ENCODE measurements around the gene ABCA12.

- TF ChIP-seq CTCF (conservative IDR thresholded peaks at IDR 0.05 in 1 of 2, IDR thresholded peaks at IDR 0.05 in 1 of 2; ENCODE audit: low read depth in 1 of 2, low read length in 2 of 2) = no peak
- no peak for TF ChIP-seq EZH2 (IDR thresholded peaks at IDR 0.05; ENCODE audit: low read length, missing control alignments)
Observed at GRCh38 chr2:215000721-215001120, 137.7 kb downstream of the ABCA12 start.
